CD4-positive, alpha-beta T cell treated with Interleukin-17A for 4 hours (primary cell): ENCODE results near the gene PIK3C2A.

Experiments
- DNase-seq: peaks from one replicate; pipeline ENCODE4 v3.0.0-alpha.2; 2020; ENCODE audit warnings: mixed read lengths

The PIK3C2A gene

DNA sequence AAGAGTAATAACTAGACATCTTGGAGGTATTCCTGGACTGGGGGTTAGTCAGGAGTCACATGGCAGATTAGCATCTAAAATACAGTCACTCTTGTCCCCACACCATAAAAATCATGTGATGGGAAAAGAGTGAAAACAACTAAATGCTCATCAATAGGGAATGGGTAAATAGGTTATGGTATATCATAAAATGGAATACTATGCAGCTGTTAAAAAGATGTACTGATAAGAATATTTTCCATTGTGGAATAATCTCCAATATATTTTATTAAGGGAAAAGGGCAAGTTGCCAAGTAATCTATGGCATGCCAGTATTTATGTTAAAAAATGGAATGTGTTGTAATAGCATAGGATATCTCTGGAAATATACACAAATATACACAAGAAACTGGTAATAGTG lies 6.6 kb upstream of the PIK3C2A start:
- DNase-seq, result no peak

DNA sequence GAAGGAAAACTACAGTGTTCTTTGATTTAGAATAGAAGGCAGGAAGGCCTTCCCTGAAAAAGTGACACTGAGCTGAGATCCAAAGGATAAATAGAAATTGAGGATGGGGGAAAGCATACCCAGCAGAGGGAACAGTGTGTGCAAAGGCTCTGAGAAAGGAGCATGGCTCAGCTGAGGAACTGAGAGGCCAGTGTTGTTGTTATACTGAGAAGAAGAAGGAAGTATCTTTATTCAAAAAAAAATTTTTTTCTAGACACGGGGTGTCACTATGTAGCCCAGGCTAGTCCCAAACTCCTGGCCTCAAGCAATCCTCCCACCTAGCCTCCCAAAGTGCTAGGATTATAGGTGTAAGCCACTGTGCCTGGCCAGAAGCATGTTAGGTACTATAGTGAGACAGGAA lies 3.5 kb upstream of the PIK3C2A start:
- no peak for DNase-seq

DNA sequence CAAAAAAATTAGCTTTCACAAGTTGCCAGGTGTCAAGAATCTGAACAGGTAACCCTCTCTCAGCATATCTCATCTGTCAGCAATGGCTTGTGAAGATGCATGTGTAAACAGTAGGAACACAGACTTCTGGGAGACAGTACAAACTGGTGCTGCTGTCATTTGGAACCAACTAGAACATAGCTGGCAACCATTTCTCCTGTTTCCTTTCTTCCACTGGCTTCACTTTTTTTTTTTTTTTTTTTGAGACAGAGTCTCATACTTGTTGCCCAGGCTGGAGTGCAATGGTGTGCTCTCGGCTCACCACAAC lies 2.1 kb upstream of the PIK3C2A start:
- no peak for DNase-seq

DNA sequence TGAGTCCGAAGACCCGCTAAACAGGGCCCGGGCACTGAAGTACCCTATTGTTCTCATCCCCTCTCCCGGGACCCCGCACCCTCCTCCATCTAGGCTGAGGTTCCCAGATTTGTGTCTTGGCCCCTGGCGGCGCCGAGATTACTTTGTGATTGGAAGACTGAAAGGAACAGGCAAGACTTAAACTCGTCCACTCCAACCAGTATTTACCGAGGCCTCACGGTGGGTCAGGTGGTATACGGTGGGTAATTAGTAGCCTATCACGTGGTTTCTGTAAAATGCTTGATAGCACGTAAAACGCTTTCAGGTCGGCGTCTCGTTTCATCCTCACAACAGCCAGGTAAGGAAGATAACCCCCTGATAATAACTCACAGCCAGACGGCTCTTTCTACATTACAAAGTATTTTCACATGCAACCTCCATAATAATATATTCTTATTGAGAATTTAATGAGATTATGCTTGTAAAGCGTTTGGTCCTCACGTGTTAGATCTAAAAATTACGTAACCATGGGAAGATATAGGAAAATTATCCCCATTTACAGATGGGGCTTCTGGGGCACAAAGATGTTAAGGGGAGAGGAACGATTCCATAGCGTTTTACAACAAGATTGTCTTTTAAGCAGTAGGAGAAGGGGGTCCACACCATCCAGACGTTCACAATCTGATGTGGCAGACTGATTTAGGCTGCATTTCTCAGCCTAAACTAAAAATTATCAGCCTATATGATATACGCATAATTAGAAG lies 642 bp upstream of the PIK3C2A start:
- no peak for DNase-seq

GRCh38 chr11:17206463-17206862 lies 1.3 kb downstream of the PIK3C2A start:
- no peak for DNase-seq

GRCh38 chr11:17197431-17197898 lies 10.3 kb downstream of the PIK3C2A start:
- DNase-seq, result no peak

GRCh38 chr11:17188675-17189074 lies 19.1 kb downstream of the PIK3C2A start:
- DNase-seq, result no peak

- no peak for DNase-seq
Observed at GRCh38 chr11:17186932-17187692, 20.7 kb downstream of the PIK3C2A start.

DNA sequence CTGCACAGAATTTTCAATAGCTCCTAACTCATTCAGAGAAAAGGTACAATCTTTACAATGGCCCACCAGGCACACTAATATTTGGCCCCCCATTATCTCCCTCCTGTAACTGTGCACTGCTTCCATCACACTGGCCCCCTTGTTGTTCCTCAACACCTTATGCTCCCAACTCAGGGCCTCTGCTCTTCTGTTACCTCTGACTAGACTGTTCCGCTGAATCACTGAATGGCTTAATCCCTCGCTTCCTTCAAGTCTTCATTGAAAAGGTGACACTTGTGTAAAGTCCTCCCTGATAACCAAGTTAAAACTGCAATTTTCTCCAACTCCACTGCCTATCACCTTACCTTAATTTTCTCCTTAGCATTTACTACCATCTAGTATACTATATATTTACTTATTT lies 21.8 kb downstream of the PIK3C2A start:
- DNase-seq, result no peak

DNA sequence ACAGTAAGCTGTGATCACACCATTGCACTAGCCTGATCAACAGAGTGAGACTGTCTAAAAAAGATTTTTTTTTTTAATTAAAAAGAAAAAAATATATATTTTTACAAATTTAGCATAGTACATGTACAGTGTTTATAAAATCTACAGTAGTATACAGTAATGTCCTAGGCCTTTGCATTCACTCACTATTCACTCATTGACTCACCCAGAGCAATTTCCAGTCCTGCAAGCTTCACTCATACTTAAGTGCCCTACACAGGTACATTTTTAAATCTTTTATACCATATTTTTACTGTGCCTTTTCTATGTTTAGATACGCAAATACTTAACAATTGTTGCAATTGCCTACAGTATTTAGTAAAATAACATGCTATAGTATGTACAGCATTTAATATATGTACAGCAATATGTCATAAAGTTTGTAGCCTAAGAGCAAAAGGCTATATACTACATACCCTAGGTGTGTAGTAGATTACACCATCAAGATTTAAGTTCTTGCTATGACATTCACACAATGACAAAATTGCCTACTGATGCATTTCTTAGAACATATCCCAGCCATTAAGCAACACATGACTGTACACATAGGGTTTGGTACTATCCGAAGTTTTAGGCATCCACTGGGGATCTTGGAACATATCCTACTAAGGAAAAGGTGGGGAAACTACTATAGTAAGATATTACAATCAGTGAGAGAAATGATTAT lies 22.8 kb downstream of the PIK3C2A start:
- DNase-seq, result no peak

GRCh38 chr11:17183836-17184235 lies 23.9 kb downstream of the PIK3C2A start:
- no peak for DNase-seq

GRCh38 chr11:17179970-17180369 lies 27.8 kb downstream of the PIK3C2A start:
- no peak for DNase-seq

DNA sequence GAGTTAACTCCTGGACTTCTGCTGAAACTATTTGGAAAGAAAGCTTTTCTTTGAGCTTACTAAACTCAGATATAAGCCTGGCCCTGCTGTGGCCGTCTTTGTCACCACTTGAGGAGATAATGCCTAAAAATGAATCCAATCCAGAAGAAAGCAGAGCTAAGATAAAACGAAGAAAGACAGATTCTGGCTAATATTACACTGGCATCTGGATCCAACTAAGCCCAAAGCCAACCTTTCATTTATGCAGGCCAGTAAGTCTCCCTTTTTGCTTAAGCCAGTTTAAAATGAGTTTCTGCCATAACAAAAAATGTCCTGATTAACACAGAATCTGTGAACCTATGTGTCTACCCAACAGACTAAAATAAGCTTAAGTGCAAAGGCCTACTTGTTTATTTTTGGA lies 34.5 kb downstream of the PIK3C2A start:
- no peak for DNase-seq

DNA sequence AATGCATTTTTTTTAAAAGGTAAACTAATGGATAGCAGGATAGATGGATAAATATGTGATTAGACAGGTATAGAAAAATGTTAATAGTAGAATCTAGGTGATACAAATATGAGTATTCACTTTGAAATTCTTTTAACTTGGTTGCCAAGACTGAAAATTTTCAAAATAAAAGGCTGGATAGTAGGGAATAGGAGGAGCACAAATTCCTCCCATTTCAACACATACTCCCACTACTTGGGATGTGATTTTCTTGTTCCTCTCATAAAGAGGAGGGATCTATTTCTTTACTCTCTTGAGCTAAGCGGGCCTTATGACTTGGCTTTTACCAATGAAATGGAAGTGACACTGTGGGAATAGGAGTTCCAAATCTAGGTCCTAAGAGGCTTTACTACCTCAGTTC lies 35.9 kb downstream of the PIK3C2A start:
- no peak for DNase-seq

GRCh38 chr11:17171343-17171742 lies 36.4 kb downstream of the PIK3C2A start:
- DNase-seq, result no peak

DNA sequence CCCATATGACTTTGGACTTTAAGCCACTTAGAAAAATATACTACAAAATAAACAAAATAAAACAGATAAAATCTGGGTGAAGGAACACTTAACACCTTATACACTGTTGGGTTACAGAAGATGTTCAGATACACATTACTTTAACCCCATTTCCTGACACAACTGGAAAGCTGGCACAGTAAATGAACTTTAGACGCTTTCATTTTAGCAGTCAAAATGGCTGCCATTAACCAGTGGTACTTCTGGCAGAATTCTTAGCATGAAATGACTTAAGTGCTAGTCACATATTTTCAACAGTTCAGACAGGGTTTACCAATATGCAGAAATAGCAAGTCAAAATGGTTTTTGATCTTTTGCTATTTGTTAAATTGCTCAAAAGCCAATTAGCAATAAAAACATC lies 37.9 kb downstream of the PIK3C2A start:
- no peak for DNase-seq

DNA sequence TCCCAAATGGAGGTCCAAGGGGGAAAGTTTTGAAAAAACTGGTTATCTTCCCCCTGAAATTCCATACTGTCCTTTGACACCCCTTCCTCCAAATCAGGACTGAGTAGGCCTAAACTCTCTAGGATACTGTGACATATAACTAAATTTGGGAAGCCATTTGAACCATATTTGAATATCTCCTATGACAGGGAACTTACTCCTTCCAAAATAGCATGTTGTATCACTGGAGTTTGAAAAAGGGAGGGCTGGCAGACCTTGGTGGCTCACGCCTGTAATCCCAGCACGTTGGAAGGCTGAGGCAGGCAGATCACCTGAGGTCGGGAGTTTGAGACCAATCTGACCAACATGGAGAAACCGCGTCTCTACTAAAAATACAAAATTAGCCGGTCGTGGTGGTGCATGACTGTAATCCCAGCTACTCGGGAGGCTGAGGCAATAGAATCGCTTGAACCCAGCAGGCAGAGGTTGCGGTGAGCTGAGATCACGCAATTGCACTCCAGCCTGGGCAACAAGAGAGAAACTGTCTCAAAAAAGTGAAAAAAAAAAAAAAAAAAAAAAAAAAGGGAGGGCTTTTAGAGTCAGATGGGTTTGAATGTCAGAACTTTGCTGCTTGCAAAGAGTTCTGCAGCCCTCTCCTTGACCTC lies 42.4 kb downstream of the PIK3C2A start:
- no peak for DNase-seq

DNA sequence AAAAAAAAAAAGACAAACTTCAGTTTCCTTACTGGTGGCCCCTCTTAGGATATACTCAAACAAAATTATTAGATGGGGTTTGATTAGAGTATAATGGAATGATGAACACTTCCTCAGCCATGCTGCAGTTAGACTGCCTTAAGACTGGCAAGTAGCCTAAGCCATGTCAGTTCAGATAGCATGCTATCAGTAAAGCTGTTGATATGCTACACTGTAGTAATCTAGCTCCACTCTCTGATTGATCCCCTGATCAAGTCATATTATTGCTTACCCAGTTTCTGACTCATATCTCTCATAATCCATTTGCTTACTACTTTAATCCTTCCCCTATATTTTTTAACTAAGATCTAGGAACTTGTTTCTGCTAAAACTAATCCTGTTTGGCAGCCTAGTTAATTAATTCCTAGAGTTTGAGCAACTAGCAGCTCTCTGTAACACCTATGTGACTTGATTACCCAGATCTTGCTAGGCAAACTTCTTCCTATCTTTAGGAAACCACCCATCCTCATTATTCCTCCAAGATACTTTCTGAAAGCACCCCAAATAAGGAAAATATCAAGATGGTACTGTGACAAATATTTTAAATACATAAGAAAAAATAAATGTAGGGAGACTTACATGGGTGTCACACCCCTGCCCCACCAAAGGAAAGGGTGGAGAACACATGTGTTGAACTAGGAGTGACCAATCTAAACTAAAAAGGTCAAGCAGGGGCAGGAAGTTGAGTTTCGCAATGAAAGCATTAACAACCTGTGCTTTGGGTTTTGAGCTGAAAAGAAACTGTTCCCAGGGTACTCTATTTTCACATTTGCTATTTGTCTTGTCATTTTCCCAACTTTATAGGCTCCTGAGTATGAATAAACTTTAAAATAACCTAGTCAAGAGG lies 43.2 kb downstream of the PIK3C2A start:
- DNase-seq, result no peak

DNA sequence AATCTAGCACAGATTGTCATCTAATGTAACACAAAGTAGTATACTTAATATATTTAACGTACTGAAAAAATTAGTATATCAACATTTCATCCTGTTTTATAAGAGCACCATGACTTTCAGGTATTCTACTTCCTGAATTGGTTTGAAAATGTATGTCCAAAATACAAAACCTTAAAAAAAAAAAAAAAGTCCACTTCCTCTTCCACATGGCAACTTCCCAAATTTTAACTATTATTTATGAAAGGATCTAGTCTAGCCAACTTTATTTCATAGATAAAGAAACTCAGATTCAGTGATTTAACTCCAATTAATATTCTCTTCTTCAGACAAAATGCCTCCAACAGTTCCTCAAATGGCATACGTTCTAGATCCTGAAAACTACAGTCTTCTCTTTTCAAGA lies 44.0 kb downstream of the PIK3C2A start:
- DNase-seq, result no peak

GRCh38 chr11:17163291-17163690 lies 44.5 kb downstream of the PIK3C2A start:
- no peak for DNase-seq

- DNase-seq, result no peak
Observed at GRCh38 chr11:17162376-17162775, 45.4 kb downstream of the PIK3C2A start.

DNA sequence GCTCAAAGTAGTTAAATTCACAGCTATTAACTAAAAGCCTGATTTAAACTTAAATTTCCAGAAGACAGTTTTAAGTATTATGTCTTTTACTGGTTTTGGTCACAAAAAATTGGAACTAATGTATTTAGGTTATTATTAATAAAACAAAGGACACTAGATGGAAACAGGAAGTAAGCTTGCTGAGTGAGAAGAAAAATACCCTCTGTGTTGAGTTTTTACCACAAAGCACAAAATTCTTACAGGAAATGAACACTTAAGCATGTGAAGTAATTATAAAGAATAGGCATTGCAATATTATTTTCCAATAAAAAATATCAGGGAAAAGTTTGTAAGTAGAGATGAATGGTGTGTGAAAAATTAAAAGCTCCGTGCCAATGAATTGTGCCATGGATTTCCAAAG lies 46.3 kb downstream of the PIK3C2A start:
- no peak for DNase-seq
